NT2/D1 (cell line): ENCODE data around the gene NSD2.

Source experiments
- SUZ12 ChIP-seq: IDR thresholded peaks from 2 replicates; pipeline ENCODE4 v1.6.1; 2011; ENCODE audit not compliant: insufficient read length, insufficient read depth; ENCODE audit errors: extremely low read depth
- YY1 ChIP-seq: IDR thresholded peaks from 2 replicates; pipeline ENCODE4 v1.6.1; 2011; ENCODE audit not compliant: insufficient read length, insufficient read depth
- ZNF274 ChIP-seq: IDR thresholded peaks from 2 replicates; pipeline ENCODE4 v1.6.1; 2011; ENCODE audit warnings: mild to moderate bottlenecking, low read depth, low read length

DNA sequence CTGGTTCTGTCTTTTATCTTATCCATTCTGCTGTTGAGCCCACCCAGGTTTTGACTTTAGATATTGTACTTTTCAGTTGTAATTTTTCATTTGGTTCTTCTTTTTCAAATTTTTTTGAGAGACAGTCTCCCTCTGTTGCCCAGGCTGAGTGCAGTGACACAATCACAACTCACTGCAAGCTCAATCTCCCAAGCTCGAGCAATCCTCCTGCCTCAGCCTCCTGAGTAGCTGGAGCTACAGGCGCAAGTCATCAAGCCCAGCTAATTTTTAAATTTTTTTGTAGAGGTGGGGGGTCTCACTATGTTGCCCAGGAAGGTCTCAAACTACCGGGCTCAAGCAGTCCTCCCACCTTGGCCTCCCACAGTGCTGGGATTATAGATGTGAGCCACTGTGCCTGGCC is 41.0 kb upstream of the NSD2 start:
- TF ChIP-seq ZNF274: no peak
- no peak for TF ChIP-seq SUZ12
- no peak for TF ChIP-seq YY1
